Thoracic aorta (tissue), 2 donors: Measurements from ENCODE around the gene FEZF1. TPM values are rescaled to one million over a fixed set of nuclear protein-coding genes. Genes with fewer than 3 reads are reported as not detected.

Experiments
- ATAC-seq: fragments of 150-250 bp; one replicate; pipeline ENCODE4 v1.8.0; 2017; ENCODE audit warnings: low read depth; ENCODE audit not compliant: insufficient number of reproducible peaks, low FRiP score
- DNase-seq: peaks from one replicate; pipeline ENCODE4 v3.0.0-alpha.2; 2020; ENCODE audit warnings: low spot score
- H3K27ac ChIP-seq, 2 donors: fragments of 200-600 bp; sonication (generic); 1 replicate in 1 of 2; 2 replicates in 1 of 2; pipeline ENCODE4 v1.5.1; 2016; ENCODE audit warnings: mild to moderate bottlenecking in 2 of 2, moderate library complexity in 2 of 2
- H3K27me3 ChIP-seq: fragments of 200-600 bp; sonication (generic); replicated peaks from 2 replicates; pipeline ENCODE4 v1.6.0; 2016; ENCODE audit warnings: mild to moderate bottlenecking; ENCODE audit not compliant: insufficient read depth
- H3K36me3 ChIP-seq: fragments of 200-600 bp; sonication (generic); one replicate; pipeline ENCODE4 v1.5.1; 2016
- H3K4me1 ChIP-seq, 2 donors: fragments of 200-600 bp; sonication (generic); 1 replicate in 1 of 2; 2 replicates in 1 of 2; pipeline versions ENCODE4 v1.5.1 to v1.6.0; 2016; ENCODE audit warnings: low read depth in 2 of 2, mild to moderate bottlenecking in 1 of 2; ENCODE audit not compliant: control insufficient read depth in 1 of 2
- H3K4me3 ChIP-seq: fragments of 200-600 bp; sonication (generic); 2 replicates; pipeline ENCODE4 v1.5.1; 2016; ENCODE audit warnings: mild to moderate bottlenecking
- H3K9me3 ChIP-seq: fragments of 200-600 bp; sonication (generic); 2 replicates; pipeline ENCODE4 v1.5.1; 2016
- total RNA-seq, 2 donors: library from RNA; depleted of rRNA; stranded (reverse); fragments of >200 nt; gene quantifications; one replicate each; pipeline versions ENCODE4 v1.1.0 to v1.2.3, GENCODE V29; 2016
- TF ChIP-seq, protein P1 (sequence below): fragments of 200-600 bp; sonication (generic); IDR thresholded peaks from one replicate; pipeline ENCODE4 v1.5.1; 2019; ENCODE audit warnings: antibody characterized with exemption

FEZF1 gene
- total RNA-seq, 2 donors from 2014 or later = not detected

DNA sequence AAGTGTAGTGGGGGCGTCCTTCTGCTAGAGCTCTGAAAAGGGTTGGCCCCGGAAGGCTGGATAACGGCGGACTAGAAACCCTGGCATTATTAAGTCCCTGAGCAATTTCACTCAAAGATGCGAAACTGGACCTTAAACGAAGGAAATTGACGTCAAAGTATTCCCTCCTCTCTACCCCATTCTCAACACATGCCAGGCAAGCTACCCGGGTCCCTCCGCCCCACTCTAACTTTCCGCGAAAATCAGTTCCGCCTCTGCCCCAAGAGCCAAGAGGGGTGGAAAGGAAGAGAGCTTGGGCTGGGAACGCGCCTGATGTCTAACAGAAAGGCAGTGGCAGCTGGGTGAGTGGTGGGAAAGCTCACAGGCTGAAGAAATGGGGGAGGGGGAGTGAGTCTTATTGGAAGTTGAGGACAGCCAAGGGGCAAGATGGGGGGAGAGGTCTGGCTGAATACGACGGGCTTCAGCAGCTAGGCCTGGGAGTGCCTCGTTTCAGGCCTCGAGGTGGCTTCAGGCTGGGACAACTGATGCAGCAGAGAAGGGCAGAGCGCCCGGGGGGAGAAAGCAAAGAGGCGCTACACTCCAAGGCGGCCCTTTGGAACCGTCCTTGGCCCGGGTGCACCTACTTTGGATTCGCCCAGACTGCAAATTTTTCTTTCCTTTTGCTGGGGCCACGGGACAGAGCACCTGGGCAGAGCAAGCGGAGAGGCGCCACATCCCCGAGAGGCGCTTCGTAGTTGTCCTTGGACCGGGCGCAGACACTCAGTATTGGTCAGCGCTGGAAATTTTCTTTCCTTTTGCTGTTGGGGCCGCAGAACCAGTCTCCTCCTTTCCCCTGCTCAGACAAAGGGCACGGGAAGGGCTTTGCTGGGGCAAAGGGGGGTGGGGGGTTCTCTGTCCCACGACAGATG lies 2.0 kb upstream of the FEZF1 start:
- Histone ChIP-seq H3K4me3 (peak overlapping the region; percentile 58), H3K27me3 (peaks cover 86% of the 10 kb centered on the region), H3K9me3 (no peaks in the 10 kb centered on the region), H3K36me3 (no peaks in the 10 kb centered on the region), H3K27ac (no peak overlapping the region), H3K4me1 (peaks cover under 1 to 41% of the 10 kb centered on the region in 2 donors)
- DNase-seq = no peak
- TF ChIP-seq, protein P1, sequence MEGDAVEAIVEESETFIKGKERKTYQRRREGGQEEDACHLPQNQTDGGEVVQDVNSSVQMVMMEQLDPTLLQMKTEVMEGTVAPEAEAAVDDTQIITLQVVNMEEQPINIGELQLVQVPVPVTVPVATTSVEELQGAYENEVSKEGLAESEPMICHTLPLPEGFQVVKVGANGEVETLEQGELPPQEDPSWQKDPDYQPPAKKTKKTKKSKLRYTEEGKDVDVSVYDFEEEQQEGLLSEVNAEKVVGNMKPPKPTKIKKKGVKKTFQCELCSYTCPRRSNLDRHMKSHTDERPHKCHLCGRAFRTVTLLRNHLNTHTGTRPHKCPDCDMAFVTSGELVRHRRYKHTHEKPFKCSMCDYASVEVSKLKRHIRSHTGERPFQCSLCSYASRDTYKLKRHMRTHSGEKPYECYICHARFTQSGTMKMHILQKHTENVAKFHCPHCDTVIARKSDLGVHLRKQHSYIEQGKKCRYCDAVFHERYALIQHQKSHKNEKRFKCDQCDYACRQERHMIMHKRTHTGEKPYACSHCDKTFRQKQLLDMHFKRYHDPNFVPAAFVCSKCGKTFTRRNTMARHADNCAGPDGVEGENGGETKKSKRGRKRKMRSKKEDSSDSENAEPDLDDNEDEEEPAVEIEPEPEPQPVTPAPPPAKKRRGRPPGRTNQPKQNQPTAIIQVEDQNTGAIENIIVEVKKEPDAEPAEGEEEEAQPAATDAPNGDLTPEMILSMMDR = no peak
- no peak for ATAC-seq

DNA sequence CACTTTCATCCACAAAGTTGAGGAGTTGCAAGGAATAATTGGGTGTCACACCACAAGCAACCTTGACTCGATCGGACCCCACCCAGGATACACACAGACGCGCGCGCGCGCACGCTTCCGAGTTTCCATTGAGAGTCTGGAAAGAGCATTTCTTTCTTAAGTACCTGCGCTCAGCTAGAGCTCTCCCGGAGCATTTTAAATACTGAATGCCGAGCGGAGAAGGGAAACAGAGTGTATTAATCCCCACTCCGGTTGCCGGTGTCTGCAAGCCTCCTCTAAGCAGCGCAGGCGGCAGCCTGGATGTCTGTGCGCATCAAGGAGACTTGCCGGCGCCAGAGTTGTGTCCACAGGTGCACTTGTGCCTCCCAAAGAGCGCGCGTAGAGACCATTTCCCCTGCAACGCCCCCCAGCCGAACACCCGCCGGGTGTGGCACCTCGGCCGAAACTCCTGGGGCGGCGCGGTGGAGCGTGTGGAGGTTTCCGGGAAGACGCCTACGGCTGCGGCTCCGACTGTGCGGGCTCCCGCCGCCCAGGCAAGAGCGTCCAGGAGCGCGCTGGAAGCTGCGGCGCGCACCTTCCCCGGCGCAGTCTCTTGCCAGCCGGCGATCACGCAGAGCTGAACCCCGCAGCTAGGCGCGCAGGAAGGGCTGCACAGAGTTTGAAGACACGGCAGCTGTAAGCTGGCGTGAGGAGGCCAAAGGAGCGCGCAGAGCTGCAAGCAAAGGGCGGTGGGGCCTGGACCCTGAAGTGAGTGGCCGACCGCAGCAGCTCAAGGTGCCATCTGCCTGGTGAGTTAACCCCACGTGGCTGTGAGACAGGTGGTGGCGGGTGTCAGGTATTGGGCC lies 1.1 kb upstream of the FEZF1 start:
- Histone ChIP-seq H3K27me3 (peaks cover 90% of the 10 kb centered on the region), H3K4me1 (peaks cover 0 to 41% of the 10 kb centered on the region in 2 donors), H3K27ac (no peak overlapping the region), H3K9me3 (no peaks in the 10 kb centered on the region), H3K4me3 (peak overlapping the region; percentile 58), H3K36me3 (no peaks in the 10 kb centered on the region)
- DNase-seq (no peak), ATAC-seq (no peak)
- TF ChIP-seq, protein P1 = no peak

DNA sequence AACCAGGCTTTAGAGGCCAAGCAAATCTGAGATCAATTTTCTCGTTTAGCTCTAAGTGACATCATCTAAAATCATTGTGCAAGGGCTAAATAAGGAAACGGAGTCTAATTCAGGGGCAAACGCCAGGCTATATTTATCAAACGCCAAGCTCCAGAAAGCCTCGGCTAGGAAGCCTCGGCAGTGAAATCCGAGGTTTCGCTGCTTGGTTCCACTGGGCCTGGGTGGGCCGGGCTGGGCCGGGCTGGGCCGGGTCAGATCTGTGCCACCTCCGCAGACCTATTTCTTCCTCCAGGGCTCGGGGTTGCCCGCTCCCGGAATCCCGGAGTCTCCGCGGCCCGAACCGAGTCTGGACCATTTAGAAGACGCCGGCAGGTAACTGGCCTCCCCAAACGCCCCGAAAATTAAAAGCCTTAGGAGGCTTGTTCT lies 459 bp upstream of the FEZF1 start:
- TF ChIP-seq, protein P1 = no peak
- peaks cover 90% of the 10 kb centered on the region for H3K27me3 ChIP-seq
- H3K36me3 ChIP-seq = no peaks in the 10 kb centered on the region
- ATAC-seq (no peak), DNase-seq (no peak)
- H3K27ac ChIP-seq = no peak overlapping the region
- H3K9me3 ChIP-seq = no peaks in the 10 kb centered on the region
- H3K4me3 ChIP-seq = peak overlapping the region; percentile 58
- H3K4me1 ChIP-seq = peaks cover 5 to 40% of the 10 kb centered on the region in 2 donors

DNA sequence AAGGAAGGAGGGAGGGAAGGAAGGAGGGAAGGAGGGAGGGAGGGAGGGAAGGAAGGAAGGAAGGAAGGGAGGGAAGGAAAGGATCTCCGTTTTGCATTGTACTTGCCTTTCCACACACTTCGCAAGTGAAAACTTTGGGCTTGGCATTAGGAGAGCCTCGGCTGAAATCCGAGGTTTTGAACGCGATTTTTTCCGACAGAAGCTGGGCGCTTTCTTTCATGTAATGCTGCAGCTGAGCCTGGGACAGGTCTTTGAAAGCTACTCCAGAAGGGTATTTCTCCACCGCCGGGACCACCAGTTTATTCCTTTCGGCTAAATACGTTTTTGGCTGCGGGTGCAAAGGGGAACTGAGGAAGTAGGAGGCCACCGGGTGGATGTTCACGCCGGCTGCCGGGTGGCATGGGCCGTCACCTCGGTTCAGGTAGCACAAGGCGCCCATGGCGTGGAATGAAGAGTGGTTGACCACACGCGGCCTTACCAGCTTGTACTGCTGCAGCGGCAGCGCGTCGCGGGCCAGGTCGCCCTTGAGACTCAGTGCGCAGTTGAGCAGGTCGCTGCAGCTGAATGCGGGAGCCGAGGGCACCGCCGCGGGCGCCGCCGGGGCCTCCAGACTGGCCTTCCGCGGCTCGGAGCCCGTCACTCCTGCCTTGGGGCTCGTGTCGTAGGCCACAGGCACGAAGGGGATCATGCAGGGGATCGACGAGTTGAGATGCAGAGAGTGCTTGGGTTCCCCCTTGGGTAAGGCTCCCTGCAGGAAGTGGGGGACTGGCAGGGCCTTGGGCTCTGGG lies 825 bp downstream of the FEZF1 start:
- no peaks in the 10 kb centered on the region for H3K36me3 ChIP-seq
- no peak for DNase-seq
- H3K27me3 ChIP-seq = peaks cover 86% of the 10 kb centered on the region
- TF ChIP-seq, protein P1 = no peak
- no peak for ATAC-seq
- H3K4me1 ChIP-seq = peaks cover 8 to 39% of the 10 kb centered on the region in 2 donors
- H3K4me3 ChIP-seq = peak overlapping the region; percentile 26
- H3K9me3 ChIP-seq = no peaks in the 10 kb centered on the region
- no peak overlapping the region for H3K27ac ChIP-seq
